K562 (cell line): ENCODE results near the gene RPS2. TPM values are rescaled to one million over a fixed set of nuclear protein-coding genes. Genes with fewer than 3 reads are reported as not detected.
A peak's percentile ranks its signal among the peaks of the same experiment; 100 is the strongest.

Experiments used
- ESRRA ChIP-seq: fragments of 450-650 bp; IDR thresholded peaks from 2 replicates; pipeline ENCODE4 v1.6.1; 2014; ENCODE audit warnings: low read depth, mild to moderate bottlenecking, moderate library complexity, borderline replicate concordance
- MGA ChIP-seq: fragments of 450-650 bp; IDR thresholded peaks from 2 replicates; pipeline ENCODE4 v1.6.1; 2016; ENCODE audit warnings: mild to moderate bottlenecking, moderate library complexity
- SP2 ChIP-seq: IDR thresholded peaks from 2 replicates; pipeline ENCODE4 v1.6.1; 2011; ENCODE audit warnings: mild to moderate bottlenecking, low read depth, low read length, moderate library complexity; ENCODE audit not compliant: poor library complexity, severe bottlenecking; ENCODE audit errors: extremely low read depth
- SRF ChIP-seq, 2 experiments: fragments of 250-450, 450-650 bp in 1 of 2; sonication (Bioruptor Pico) in 1 of 2; sonication (generic) in 1 of 2; formaldehyde crosslinking; IDR thresholded peaks; 2 replicates each; pipeline versions ENCODE4 v1.5.0 to v1.5.1; 2020 to 2022; ENCODE audit warnings: mild to moderate bottlenecking in 1 of 2, missing genetic modification reagents in 1 of 2
- VEZF1 ChIP-seq: fragments of 200-800 bp; sonication (Bioruptor generic); IDR thresholded peaks from 2 replicates; pipeline ENCODE4 v1.6.1; 2017; ENCODE audit warnings: missing genetic modification characterization, missing compliant biosample characterization
- ZEB2 ChIP-seq: fragments of 450-650 bp; IDR thresholded peaks from 2 replicates; pipeline ENCODE4 v1.6.1; 2016
- polyA plus RNA-seq, 8 experiments: library from polyadenylated mRNA; depleted of rRNA in 4 of 8; stranded (reverse) in 5 of 8; unstranded in 3 of 8; fragments of >200 nt; fragmentation: Nextera tagmentation in 2 of 8; fragmentation: Illumina TruSeq in 1 of 8; extraction: Ambion mirVana in 2 of 8; extraction: Trizol in 1 of 8; gene quantifications; 2 replicates each; pipeline versions ENCODE4 v1.2.1 to v1.2.3, GENCODE V29; 2011 to 2014; ENCODE audit warnings: inconsistent platforms in 1 of 8, missing spikeins in 1 of 8
- total RNA-seq, 7 experiments: library from RNA; depleted of rRNA in 6 of 7; stranded (reverse); fragments of >200 nt in 6 of 7; fragmentation: Illumina TruSeq in 2 of 7; extraction: Trizol in 2 of 7; gene quantifications; 2 replicates each; pipeline versions ENCODE4 v1.2.1 to v1.2.3, GENCODE V29; 2011 to 2021; ENCODE audit warnings: low replicate concordance in 1 of 7

Gene RPS2
- total and polyA plus RNA-seq, 9 of the 15 experiments (the other 6 are each of a cell fraction or from before 2014, with no cell fraction given): 834 to 4,794 (median 3,793) TPM

DNA sequence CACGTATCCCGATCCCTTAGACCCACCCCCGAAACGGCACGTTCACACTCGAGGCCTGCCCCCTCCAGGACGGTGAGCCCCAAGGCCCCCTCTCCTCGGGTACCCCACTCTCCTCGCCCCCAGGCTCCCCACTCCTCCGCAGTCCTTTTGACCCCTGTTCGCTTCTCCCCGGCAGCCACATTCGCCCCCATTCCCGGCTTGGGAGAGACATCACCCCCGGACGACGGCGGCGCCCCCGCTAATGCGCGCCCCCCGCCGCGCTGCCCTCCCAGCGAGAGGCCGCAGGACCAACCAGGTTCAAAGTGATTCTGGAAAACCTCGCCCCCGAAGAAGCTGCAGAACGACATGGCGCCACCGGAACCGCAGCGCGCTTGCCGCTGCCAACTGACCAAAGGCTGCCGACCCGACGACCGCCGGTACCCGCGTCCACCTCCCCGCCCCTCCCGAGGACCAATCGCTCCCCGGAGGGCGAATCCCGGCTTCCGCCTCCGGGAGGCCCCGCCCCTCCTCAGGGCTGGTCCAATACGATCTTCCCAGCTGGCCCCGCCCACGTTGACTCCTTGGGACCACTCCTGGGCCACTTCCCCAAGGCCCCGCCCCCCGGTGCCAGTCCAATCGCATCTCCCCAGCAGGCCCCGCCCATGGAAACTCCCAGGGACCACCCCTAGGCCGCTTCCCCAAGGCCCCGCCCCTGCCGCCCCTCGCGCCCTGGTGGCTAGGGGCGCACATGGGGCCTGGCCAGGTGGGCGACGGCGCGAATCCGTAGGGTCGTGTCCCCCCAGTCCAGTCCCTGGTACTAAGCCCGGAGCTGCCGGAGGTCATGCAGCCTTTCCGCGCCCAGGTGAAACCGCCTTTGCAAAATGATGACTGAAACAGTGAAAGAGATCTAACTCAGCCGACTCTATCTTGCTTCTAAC, 21.6 kb downstream of the RPS2 start, which contains the start of gene MSRB1 (continued):
- no peak for TF ChIP-seq MGA
- peak; percentile 37; the same call in 1 of the 2 replicates for TF ChIP-seq ZEB2
- TF ChIP-seq SRF (CRISPR knock-in tag; IDR thresholded peaks at IDR 0.05): 0 out of 4 replicates have a peak, but pooled peaks of 1 of the 2 experiments have one; percentile 49
- TF ChIP-seq SP2: peak; percentile 37
- peak; percentile 49; the same call in 1 of the 2 replicates for TF ChIP-seq ESRRA
- TF ChIP-seq VEZF1 (CRISPR knock-in tag): peak; percentile 72
